ENCODE results near the gene ROR2.

The ROR2 gene

DNA sequence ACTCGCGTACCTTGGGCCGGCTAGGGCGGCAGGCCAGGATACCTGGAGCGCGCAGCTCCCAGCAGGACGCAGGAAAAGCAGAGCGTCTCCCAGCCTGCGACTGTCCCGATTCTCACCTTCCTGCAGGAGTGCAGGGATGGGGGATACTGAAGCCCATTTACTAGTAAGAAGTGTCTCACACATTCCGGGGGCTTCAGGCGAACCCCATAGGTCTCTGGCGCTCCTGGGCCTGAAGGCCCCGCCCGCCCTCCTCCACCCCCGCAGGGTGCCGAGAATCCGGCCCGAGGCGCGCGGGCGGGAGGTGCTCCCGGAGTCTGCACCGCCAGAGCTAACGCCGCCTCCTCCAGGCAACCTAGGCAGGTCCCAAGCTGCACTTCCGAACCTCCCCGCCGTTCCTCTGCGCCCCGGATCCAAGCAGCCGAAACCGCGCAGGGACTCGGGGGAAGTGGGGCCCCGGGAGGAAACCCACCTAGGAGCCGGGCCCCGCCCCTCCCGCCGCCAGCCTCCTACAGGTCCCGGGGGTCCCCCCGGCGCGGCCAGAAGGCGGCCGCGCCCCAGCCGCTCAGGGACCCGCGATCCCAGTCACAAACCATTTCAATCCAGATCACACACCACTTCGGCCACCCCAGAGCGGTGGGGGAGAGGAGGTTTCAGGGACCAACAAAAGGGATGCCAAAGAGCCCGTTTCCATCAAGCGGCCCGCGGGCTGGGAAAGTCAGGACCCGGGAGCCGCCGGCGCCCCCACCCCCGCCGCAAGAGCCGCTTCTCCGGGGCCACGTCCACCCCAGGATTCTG lies 1.2 kb downstream of the ROR2 start:
- peak in 1 of 2 donors; percentile 12 for DNase-seq

DNA sequence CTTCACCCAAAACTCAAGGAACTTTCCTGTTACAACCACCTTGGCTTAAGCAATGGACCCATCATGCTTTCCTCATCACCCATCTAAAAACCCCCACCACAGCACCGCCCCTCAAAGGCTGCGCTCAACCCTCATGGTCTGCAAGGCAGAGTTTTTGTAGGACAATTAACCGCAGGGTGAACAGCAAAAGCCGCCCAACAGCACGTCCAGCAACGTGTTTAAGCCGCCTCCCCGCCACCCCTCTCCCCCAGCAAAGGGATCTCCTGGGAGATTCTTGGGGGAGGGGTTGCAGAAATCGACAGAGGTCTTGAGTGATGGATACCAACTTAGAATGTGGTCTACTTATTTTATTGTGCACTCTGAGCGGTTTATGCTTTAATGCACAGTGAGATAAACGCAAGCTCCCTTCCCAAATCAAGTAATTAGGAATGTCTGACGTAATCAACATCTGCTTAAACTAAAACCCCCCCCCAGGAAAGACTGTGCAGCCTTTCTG lies 1.9 kb downstream of the ROR2 start:
- no peak for DNase-seq

DNA sequence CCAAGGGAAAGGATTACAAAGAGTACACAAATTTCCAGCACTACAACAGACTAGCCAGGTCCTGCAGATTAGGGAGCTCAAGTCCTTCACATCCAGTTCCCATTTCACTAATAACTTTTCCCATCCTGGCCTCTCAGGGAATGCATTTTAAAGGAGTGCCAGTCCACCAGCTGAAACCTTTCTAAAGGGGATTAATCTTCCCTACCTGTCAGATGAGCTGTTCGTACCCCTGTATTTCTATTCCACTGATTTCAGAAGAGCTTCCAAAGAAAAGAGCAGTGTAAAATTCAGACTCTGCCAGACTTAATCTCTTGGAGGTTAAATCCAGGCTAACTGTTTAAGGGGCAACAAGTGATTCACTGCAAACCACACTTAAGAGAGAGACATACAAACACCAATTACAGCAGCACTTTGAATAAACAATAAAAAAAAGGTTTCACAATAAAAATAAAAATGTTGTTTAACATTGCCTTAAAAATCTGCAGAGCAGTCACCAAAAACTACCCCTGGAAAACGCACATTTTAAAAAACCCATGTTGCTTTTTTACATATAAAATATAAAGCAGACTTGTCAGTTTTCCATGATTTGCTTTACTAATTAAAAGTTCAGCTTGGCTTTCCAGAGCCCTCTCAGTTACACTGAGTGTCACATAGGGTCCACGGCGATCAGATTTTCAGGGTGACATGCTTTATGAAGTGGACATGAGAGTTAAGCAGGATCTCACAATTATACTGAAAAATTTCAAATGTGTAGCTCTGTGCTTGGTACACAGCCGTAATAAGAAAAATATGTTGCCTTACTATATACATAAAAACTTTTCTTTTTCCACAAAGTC lies 3.2 kb downstream of the ROR2 start:
- DNase-seq: no peak

DNA sequence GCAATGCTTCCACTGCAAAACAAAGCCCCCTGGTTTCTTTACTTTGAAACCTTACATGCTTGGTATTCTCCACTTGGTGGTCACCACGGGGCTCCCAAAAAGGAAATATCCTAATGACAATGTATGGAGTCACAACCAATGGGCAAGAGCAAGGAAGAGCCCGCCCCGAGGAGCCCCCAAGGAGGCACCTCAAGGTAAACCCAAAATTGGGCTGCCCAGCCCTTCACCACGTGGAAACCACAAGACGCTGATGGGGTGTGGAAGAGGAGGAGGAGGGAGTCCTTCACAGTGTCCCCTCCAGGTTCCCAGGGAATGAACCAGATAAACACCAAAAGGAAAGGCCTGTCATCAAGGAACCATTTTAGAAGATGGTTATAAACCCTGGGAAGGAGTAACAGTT lies 3.8 kb downstream of the ROR2 start:
- DNase-seq: no peak

DNA sequence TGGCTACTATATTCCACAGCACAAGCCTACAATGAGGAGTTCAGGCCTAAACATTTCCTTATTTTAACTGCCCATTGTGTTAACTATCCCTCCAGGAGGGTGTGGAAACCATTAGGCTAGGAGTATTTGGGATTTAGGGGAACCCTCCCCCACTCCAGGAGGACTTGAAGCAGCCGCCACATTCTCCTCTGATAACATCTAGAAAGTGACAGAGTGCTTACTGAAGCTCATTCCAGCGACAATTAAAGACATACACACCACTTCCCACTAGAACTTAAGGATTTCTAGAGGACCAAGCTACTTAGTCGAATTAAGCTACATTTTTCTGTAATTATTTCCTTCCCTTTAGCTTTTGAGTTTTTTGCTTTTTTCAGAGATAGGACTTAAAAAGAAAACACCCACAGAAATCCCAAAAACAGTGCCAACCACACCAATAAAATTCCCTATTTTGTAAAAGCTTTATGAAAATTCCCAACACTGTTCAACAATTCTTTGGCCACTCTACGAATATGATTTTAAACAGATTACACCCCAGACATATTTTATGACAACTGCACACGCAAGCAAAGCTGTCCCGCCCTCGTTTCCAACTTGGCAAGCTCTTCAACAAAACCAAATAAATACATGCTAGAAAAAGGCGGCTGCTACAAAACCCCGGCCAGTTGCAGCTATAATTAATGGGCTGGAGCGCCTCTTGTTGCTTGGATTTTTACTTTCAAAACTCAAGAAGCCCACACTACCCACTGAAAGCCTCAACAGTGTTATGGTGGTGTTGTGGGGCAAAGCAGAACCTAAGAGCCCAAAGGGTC lies 4.5 kb downstream of the ROR2 start:
- DNase-seq: no peak

DNA sequence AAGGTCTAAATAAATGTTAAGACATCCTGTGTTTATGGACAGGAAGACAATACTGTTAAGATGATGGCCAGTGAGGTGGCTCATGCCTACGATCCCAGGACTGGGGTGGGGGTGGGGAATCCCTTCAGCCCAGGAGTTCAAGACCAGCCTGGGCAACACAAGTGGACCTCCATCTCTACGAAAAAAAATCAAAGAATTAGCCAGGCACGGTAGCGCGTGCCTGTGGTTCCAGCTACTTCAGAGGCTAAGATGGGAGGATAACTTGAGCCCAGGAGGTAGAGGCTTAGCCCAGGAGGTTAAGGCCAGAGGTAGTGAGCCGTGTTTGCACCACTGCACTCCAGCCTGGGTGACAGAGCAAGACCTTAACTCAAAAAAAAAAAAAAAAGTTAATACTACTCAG lies 5.3 kb downstream of the ROR2 start:
- no peak for DNase-seq

DNA sequence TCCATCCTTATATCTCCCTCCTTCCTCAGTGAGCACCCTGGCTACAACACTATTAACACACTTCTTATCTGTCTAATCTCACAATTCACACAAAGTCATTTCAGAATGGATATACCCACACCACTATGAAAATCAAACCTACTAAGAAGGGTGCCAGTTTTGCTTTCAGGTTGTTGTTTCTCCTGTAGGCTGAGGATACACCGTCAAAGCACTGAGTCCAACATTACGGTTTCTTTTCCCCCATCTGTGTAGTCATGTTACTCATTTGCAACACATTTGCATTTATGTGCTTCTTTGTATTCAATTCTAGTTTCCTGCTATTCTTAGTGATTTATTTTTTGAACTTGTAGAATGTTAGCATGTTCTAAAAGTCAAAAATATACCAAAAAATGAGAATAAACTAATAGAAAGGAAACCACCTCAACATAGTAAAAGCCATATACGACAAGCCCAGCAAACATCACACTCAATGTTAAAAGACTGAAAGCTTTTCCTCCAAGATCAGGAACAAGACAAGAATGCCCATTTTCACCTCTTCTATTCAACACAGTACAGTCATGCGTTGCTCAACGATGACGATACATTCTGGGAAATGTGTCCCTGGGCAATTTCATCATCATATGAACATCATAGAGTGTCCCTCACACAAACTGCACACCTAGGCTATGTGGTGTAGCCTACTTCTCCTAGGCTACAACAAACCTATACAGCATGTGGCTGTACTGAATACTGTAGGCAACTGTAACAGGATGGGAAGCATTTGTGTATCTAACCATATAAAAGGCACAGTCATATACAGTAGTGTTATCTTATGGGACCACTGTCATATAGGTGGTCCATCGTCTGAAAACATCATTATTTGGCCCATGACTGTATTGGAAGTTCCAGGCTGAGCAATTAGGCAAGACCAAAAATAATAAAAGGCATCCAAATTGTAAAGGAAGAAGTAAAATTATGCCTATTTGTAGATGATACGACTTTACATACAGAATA lies 6.3 kb downstream of the ROR2 start:
- no peak for DNase-seq

DNA sequence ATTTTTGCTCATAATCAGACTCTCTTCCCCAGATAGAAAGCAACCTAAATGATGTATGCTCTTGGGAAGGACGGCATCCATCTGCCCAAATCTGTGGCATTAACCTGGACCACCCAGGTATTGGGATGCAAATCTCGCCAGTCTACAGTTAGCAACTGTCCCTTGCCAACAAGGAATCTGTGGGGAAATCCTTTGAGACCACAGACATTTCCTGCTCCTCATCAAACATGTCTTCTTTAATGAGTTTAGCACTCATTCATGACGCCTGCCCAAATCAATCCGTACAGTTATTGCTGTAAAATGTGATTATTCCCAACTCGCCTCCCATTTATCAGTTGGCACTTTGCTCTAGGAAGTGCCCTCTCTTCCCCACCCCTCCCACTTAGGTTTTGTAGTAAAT lies 7.8 kb downstream of the ROR2 start:
- no peak for DNase-seq

DNA sequence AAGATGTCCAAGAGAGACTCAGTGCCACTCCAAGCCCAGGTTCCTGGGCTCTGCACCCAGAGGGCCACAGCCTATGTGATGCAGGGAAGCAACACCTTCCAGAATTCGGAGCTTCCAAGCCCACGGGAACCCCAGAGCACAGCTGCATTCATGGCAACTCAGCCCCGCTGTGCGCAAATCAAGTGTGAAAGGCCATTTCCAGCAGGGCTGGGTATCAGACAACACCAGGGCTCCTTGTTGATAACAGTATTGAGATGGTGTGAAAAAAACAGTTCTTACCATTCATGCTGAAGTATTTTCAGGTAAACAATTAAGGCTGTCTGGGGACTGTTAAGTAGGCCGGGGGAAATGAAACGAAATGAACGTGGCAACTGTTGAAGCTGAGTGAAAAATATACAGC lies 10.1 kb downstream of the ROR2 start:
- DNase-seq: no peak

DNA sequence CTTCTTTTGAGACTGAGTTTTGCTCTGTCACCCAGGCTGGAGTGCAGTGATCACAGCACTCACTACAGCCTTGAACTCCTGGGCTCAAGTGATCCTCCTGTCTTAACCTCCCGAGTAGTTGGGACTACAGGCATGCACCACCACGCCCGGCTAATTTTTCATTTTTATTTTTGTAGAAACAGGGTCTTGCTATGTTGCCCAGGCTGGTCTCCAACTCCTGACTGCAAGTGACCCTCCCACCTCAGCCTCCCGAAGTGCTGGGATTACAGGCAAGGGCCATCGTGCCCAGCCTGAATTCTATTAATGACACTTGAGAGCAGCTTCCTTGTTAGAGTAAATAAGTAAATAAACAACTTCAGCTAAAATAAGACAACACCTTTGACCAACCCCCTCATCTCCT lies 12.3 kb downstream of the ROR2 start:
- no peak for DNase-seq

DNA sequence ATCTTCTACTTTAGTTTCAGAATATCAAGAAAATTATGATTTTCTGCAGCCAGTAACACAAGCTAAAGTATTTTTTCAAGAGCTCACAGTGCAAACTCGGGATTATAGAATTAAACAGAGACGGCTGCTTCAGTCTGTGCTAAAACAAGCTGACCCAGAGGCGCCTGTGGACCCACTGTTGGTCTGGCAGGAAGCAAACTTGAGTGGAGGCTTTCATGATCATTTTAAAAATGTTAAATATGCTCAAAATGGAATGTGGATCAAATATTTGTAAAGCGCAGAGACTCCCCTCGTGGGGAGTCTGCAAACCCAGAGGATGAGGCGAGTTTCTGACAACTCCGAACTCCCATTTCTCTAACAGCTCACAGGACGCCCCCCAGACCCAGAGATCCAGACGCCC lies 13.0 kb downstream of the ROR2 start:
- DNase-seq: no peak

DNA sequence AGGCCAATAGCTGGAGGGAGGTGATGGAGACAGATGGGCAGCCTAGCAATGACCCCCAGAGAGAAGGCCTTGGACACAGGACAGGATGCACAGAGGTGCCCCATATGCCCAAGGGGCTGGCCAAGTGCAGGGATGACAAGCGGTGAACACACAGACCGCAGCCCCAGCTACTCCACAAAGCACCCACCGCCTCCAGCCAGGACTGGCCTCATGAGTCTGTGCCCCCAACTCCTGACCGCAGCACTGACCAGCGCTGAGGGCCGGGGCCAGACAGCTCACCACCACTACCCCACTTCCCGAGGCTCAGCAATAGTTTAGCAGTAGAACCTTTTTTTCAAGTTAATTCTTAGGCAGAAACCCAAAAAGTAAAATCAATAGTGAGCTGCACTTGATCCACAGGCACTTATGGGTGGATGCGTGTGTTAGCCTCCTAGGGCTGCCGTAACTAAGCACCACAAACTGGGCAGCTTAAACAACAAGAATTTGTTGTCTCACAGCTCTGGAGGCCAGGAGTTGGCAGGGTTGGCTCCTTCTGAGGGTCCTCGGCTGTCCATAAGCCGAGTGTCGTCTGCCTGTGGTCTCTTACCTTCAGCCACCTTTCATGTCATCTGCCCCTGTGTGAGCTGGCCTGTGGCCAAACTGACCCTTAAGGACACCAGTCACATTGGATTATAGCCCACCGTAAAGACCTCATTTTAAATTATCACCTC lies 14.1 kb downstream of the ROR2 start:
- no peak for DNase-seq

DNA sequence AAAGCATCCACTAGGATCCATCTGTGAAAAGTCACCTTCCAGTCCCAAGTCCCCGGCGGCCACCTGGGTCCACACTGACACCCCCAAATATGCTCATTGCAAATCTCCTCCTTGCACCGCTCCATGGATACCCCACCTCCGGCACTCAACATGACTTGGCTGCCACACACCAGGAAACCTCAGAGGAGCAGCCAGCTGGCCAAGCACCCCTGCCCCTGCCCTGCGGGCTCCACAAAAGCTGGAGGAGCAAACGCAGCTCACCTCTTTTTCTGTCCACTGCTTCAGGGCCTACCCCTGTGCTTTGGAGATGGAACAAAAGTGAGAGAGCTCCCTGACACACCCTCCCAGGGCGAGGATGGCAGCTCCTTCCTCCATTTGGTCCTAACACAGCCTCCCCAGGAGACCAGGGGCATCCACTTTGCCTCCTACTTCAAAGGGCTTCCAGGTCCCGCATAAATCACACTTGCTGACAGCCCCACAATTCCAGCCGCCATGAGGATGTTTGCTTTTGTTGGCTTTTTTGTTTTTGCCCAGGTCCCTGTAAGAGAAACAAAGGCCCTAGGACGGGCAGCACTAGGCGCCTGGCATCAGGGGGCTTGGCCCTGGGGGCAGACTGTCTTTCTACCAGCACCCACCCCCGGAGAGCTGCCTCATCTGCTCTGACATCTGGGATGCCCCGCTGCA lies 14.8 kb downstream of the ROR2 start:
- no peak for DNase-seq

DNA sequence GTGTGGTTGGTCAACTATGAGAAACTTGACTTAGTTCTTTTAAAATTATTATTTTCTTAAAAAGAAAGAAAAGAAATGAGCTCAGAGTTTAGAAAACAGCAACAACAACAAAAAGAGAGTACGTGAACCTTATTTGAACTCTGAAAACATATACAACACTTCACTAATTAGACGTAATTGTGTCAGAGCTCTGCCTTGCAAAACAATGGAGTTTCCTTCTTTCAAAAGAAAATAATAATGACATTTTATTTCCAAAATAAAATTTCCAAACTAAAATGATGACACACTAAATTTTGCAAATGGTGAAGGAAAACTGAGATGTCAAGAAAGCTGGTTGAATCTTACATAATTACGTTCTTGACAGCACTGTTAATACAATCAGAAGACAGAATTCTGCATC lies 15.4 kb downstream of the ROR2 start:
- no peak for DNase-seq

DNA sequence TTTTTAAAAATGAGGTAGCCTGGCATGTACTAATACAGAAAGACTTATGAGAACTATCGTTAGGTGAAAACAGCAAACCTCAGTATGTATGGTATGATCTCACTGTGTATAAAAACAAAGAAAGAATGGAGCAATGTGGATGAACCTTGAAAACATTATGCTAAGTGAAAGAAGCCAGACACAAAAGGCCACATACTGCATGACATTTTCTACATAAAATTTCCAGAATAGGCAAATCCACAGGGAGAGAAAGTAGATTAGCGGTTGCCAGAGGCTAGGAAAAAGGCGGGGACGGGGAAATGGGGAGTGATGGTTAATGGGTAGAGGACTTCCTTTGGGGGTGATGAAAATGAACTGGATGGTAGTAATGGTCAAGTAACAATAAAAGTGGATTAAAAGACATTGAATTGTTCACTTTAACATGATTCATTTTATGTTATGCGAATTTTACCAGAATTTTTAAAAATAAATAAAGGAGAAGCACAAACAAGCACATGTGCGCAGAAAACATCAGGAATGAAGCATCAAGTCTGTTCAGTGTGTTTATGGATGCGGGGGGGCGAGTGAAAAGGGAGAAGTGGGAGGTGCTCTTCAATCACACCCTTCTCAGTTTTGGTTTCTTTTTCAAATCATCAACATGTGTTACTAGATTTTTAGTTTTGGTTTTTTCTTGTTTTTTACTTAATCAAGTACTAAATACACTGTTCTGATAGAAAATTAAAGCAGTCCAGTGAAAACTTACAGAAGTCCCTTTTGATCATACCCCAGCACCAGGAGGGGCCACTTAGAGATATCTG lies 16.3 kb downstream of the ROR2 start:
- no peak for DNase-seq

DNA sequence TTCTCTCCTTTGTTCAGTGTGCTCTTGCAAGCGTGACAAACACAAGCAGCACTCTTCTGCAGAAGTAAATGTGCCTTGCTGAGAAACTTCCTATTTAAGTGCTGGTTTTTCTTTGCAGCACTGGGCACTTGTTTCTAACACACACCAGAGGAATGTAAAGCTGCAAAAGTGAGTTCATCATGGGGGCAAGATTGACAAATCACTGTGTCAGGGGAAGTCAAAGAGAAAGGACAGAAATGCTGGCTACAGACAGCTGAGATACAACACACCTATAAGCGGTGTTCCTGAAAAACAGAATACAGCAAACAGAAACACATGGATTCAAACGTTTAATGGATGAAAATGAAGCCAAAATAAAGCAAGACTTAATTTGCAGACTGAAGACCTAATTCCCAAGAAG lies 19.6 kb downstream of the ROR2 start:
- no peak for DNase-seq

DNA sequence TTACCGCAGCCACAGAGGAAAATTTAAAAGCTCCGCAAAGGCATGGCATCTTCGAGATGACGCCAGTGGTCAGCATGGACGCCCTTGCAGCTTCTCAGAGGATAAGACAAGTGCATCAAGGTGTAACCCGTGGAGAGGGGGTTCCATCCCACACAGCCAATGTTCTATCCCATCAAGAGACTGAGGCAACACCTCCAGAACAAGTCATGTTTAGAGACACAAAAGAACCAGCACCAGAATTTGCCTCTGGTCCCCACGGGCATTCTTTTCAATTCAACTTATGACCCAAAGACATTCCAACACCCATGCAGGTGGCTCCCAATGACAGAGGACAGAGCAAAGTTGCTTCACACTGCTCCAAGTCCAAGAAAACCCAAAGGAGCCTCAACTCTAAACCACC lies 20.7 kb downstream of the ROR2 start:
- DNase-seq: no peak

DNA sequence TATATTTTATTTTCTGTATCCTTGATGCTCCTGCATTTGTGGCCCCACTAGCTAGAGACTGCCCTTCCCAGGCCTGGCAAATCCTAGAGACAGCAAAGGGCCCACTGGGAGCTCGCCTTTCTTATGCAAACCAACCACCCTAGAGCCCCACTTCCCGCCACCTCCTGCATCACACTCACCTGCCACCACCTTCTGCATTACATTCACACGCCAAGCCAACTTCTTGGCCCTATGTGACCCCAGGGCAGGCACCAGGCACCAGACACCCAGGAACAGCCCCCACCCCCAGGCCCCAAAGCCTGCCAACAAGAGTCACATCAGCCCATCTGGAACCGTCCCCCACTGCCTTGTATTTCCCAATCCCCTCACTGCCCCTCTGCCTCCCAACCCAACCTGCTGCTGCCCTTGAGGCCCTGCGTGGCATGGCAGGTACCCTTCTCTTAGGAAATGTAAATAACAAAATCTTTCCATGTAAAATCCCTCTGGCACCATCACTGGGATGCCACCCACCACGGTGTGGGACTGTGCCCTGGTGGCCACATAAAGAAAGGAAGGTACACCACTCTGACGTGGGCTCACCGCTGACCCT lies 22.0 kb downstream of the ROR2 start:
- DNase-seq: no peak

DNA sequence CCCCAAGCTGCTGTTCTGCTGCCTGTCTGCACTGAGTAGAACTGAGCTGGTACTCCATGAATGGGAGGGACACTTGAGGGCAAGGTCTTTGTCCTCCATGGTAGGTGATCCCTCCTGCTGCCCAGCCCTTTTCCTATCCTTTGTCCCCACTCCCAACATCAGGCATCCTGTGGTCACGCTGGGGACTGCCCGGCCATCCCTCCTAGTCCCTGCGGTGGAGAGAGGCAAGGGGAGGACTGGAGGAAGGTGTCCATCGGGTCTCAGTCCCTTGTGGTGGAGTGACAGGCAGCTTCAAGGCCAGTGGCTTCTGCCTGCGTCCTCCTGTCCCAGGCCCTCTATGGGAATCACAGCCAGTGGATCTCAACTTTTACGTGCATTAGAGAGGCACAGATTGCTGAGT lies 25.9 kb downstream of the ROR2 start:
- DNase-seq: no peak

DNA sequence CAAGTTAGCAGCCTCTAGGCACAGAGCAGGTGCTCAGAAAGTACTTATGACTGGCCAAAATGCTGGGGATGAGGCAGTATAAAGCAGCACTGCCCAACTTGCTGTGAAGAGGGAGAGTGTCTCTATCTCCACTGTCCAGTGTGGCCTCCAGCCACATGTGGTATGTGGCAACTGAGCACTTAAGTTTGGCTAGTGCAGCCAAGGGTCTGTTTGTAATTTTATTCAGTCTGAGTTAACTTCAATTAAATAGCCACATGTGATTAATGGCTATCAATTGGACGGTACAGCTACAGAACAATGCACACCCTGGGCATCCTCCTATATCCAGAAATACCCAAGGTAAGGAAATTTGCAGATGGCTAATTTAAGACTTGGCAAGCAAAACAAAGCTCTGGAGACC lies 26.9 kb downstream of the ROR2 start:
- DNase-seq: no peak
